Body of pancreas (tissue), 4 donors: ENCODE data around the gene FBXO7. TPM values are rescaled to one million over a fixed set of nuclear protein-coding genes. Genes with fewer than 3 reads are reported as not detected.

Experiments
- ATAC-seq: fragments of 150-250 bp; one replicate; pipeline ENCODE4 v1.9.1; 2016
- DNase-seq, 4 donors: peaks; one replicate each; pipeline ENCODE4 v3.0.0-alpha.2; 2019
- H3K27ac ChIP-seq, 4 donors: fragments of 200-600 bp; sonication (generic); 1 replicate in 3 of 4; 2 replicates in 1 of 4; pipeline versions ENCODE4 v1.5.1 to v1.6.1; 2016 to 2019; ENCODE audit warnings: mild to moderate bottlenecking in 1 of 4, mixed read lengths in 1 of 4, moderate library complexity in 1 of 4
- H3K27me3 ChIP-seq, 2 donors: fragments of 200-600 bp; sonication (generic); one replicate each; pipeline ENCODE4 v1.6.0; 2016; ENCODE audit warnings: mild to moderate bottlenecking in 1 of 2
- H3K36me3 ChIP-seq, 2 donors: fragments of 200-600 bp; sonication (generic); replicated peaks in 1 of 2; 2 replicates each; pipeline ENCODE4 v1.5.1; 2016; ENCODE audit warnings: low read depth in 2 of 2; ENCODE audit not compliant: insufficient read depth in 1 of 2
- H3K4me1 ChIP-seq: fragments of 200-600 bp; sonication (generic); one replicate; pipeline ENCODE4 v1.6.0; 2016
- H3K4me3 ChIP-seq, 2 donors: fragments of 200-600 bp; sonication (generic); 1 replicate in 1 of 2; 2 replicates in 1 of 2; pipeline ENCODE4 v1.5.1; 2016 to 2019
- H3K9me3 ChIP-seq, 3 donors: fragments of 200-600 bp; sonication (generic); 1 replicate in 2 of 3; 2 replicates in 1 of 3; pipeline ENCODE4 v1.5.1; 2016
- POLR2A ChIP-seq, 3 donors: fragments of 450-650 bp; IDR thresholded peaks; one replicate each; pipeline ENCODE4 v1.6.1; 2016; ENCODE audit warnings: antibody characterized with exemption in 3 of 3, mild to moderate bottlenecking in 2 of 3
- WGBS, 2 donors: methylation state at CpG; one replicate each; pipeline ENCODE4 v1.1.5; 2017; 5-methylcytosine and 5-hydroxymethylcytosine counted together
- intact Hi-C: fragments of 100-400 bp; cut with DNase I; formaldehyde crosslinking; loops from one replicate; pipeline ENCODE4 v1.15.1; 2023
- total RNA-seq, 2 donors: library from RNA; depleted of rRNA; stranded (reverse); fragments of >200 nt; gene quantifications; one replicate each; pipeline ENCODE4 v1.1.0, GENCODE V29; 2016
- TF ChIP-seq, protein P1 (sequence below), 7 experiments: fragments of 450-650 bp in 4 of 7; fragments of 200-600 bp in 3 of 7; sonication (generic) in 3 of 7; IDR thresholded peaks; one replicate each; pipeline ENCODE4 v1.5.1; 2016 to 2019; ENCODE audit warnings: antibody characterized with exemption in 7 of 7

FBXO7 gene
- total RNA-seq, 2 donors from 2014 or later, result 54.2 to 56.7 TPM

DNA sequence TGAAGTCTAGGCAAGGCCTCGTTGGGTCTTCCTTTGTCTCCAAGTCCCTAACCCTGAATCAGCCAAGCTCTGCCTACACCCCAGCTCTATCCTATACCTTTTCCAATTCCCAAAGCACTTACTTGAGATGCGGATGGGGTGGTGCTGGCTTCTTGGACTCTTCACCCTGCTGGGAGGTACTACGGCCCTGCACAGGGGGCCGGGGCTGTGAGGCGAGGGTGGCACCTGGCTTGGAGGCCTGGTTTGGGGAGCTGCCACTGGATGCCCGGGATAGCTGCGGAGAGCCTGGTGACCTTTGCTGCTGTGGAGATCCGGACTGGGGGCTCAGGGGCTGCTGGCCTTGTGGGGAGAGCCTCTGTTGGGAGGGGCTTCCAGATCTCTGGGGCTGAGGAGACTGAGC lies 43.3 kb downstream of the FBXO7 start:
- DNase-seq, result no peak
- 93 to 100% methylated on average over 3 to 8 of the region's 8 CpGs for WGBS, 2 donors
- Histone ChIP-seq H3K4me3 (no peak overlapping the region), H3K27ac (no peak overlapping the region), H3K27me3 (peaks cover 0 to 4% of the 10 kb centered on the region in 2 donors), H3K4me1 (no peaks in the 10 kb centered on the region), H3K9me3 (no peaks in the 10 kb centered on the region), H3K36me3 (no peaks in the 10 kb centered on the region)
- no peak for ATAC-seq
- intact Hi-C loops, result no loop called here
- TF ChIP-seq POLR2A (IDR thresholded peaks at IDR 0.05), result no peak
- TF ChIP-seq, protein P1, sequence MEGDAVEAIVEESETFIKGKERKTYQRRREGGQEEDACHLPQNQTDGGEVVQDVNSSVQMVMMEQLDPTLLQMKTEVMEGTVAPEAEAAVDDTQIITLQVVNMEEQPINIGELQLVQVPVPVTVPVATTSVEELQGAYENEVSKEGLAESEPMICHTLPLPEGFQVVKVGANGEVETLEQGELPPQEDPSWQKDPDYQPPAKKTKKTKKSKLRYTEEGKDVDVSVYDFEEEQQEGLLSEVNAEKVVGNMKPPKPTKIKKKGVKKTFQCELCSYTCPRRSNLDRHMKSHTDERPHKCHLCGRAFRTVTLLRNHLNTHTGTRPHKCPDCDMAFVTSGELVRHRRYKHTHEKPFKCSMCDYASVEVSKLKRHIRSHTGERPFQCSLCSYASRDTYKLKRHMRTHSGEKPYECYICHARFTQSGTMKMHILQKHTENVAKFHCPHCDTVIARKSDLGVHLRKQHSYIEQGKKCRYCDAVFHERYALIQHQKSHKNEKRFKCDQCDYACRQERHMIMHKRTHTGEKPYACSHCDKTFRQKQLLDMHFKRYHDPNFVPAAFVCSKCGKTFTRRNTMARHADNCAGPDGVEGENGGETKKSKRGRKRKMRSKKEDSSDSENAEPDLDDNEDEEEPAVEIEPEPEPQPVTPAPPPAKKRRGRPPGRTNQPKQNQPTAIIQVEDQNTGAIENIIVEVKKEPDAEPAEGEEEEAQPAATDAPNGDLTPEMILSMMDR (IDR thresholded peaks at IDR 0.05), result no peak

DNA sequence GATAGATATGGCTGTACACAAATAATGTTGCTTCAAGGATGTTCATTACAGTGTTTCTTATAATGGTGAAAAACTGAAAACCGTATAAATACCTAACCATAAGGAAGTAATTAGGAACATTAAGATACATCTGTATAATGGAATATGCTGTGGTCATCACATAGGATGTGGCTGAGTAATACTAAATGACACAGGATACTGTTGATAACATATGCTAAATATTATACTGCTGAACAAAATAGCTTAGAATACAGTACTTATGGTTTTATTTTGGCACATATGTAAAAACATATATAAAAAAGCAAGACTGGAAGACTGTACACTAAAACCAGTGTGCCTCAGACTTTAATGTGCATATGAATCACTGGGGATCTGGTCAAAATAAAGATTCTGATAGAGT lies 43.8 kb downstream of the FBXO7 start:
- 73 to 79% methylated on average over 1 of the region's 1 CpG for WGBS, 2 donors
- ATAC-seq (no peak), DNase-seq (no peak)
- TF ChIP-seq, protein P1 (IDR thresholded peaks at IDR 0.05), result no peak
- TF ChIP-seq POLR2A (IDR thresholded peaks at IDR 0.05), result no peak
- Histone ChIP-seq H3K4me1 (no peaks in the 10 kb centered on the region), H3K9me3 (no peaks in the 10 kb centered on the region), H3K4me3 (no peak overlapping the region), H3K27me3 (peaks cover 0 to 4% of the 10 kb centered on the region in 2 donors), H3K36me3 (no peaks in the 10 kb centered on the region), H3K27ac (no peak overlapping the region)
- intact Hi-C loops, result no loop called here

DNA sequence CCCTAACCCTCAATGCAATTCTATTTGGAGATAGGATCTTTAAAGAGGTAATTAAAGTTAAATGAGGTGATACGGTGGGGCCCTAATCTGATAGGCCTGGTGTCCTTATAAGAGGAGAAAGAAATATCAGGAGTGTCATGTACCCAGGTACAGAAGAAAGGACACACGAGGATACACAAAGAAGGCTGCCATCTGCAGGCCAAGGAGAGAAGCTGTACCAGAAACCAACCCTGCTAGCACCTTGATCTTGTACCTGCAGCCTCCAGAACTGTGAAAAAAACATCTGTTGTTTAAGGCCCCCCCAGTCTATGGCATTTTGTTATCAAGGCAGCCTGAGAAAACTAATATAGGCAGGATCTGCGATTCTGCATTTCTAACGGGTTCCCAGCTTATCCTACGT lies 44.2 kb downstream of the FBXO7 start:
- H3K9me3 ChIP-seq, result no peaks in the 10 kb centered on the region
- no peak overlapping the region for H3K27ac ChIP-seq
- DNase-seq, result no peak
- TF ChIP-seq, protein P1 (IDR thresholded peaks at IDR 0.05), result no peak
- no peak for TF ChIP-seq POLR2A (IDR thresholded peaks at IDR 0.05)
- WGBS, 2 donors, result 77 to 78% methylated on average over 5 of the region's 5 CpGs
- peaks cover 0 to 4% of the 10 kb centered on the region in 2 donors for H3K27me3 ChIP-seq
- H3K4me1 ChIP-seq, result no peaks in the 10 kb centered on the region
- no peak for ATAC-seq
- H3K36me3 ChIP-seq, result no peaks in the 10 kb centered on the region
- no peak overlapping the region for H3K4me3 ChIP-seq
- intact Hi-C loops, result no loop called here

DNA sequence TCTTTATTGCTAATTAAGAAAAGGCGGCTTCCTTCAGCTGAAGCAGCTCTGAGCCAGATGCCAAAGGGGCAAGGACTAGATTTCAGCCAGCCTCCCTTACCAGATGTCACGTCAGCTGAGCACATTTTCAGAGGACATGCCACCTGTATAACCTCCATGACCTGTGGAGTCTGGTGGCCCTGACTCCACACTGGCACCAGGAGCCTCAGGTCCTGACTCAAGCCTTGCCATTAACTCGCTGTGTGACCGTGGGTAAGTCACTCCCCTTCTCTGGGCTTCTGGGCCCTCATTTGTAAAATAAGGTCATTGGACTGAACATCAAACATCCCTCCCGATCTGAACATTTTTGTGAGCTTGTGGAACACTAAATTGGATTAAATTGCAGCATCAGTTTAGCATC lies 46.0 kb downstream of the FBXO7 start:
- no peak for ATAC-seq
- intact Hi-C loops, result no loop called here
- Histone ChIP-seq H3K36me3 (no peaks in the 10 kb centered on the region), H3K9me3 (no peaks in the 10 kb centered on the region), H3K27ac (no peak overlapping the region), H3K4me1 (no peaks in the 10 kb centered on the region), H3K27me3 (peaks cover 0 to 4% of the 10 kb centered on the region in 2 donors), H3K4me3 (no peak overlapping the region)
- DNase-seq, result no peak
- 71 to 76% methylated on average over 5 of the region's 5 CpGs for WGBS, 2 donors
- no peak for TF ChIP-seq POLR2A (IDR thresholded peaks at IDR 0.05)
- TF ChIP-seq, protein P1 (IDR thresholded peaks at IDR 0.05), result no peak

DNA sequence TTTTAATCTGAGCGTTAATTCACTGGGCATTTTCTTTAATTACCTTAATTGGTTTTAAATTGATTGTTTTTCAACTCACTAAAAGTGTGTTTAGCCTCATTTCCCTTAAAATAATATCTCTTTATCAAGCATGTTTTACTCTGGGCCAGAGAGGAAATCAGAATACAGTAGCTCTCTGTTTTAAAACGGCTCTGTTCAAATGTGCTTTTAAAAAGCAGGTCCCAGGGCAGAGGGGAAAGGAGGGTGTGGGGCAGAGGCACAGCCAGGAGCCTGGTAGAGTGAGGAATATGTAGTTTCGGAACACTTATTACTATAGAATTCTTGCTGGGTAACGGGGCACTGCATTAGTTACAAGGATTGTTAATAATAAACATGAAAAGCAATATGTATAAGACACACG lies 47.6 kb downstream of the FBXO7 start:
- intact Hi-C loops, result no loop called here
- Histone ChIP-seq H3K27ac (no peak overlapping the region), H3K4me3 (no peak overlapping the region), H3K9me3 (no peaks in the 10 kb centered on the region), H3K4me1 (no peaks in the 10 kb centered on the region), H3K36me3 (no peaks in the 10 kb centered on the region), H3K27me3 (peaks cover 0 to 4% of the 10 kb centered on the region in 2 donors)
- TF ChIP-seq POLR2A (IDR thresholded peaks at IDR 0.05), result no peak
- TF ChIP-seq, protein P1 (IDR thresholded peaks at IDR 0.05), result no peak
- 26 to 38% methylated on average over 5 of the region's 5 CpGs for WGBS, 2 donors
- ATAC-seq (no peak), DNase-seq (no peak)
